UCSD-AML1 (cell line): ENCODE results near the gene FRZB.

Experiments used
- DNase-seq: peaks from one replicate; lab custom pipeline; 2025; ENCODE audit not compliant: unreplicated experiment; lab: John Stamatoyannopoulos, UW

Gene FRZB

DNA sequence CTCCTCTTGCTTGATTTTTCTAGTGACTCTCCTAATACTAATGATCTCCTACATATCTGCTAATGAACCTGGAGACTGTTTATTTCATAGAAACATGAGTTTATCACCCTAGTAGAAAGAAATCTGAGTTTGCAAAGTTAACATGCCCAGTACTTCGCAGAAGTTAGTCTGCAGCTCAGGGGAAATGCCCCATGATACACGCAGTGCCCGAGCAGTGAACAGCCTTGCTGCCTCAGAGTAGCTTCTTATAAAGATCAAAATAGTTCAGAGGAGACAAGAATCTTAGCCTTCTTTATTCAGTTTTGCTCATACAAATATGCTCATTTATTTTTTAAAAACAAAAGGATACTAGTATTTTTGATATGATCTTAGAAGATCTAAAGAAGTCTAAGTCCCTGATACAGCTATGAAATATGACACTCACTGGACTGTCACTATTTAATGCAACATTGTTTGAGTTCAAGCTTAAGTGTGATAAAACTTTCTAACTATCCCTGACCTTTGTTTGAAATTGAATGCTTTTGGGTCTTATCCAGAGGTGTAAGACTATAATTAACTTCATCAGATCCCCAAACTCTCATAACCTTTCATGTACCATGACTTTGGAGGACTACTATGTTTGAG is 20.5 kb downstream of the FRZB start:
- no peak for DNase-seq

GRCh38 chr2:182836451-182836850 is 30.0 kb downstream of the FRZB start:
- DNase-seq = no peak

- DNase-seq = no peak
Observed at GRCh38 chr2:182834293-182834692, 32.1 kb downstream of the FRZB start.

- no peak for DNase-seq
Observed at GRCh38 chr2:182833084-182833854, 33.2 kb downstream of the FRZB start.

GRCh38 chr2:182831921-182832320 is 34.5 kb downstream of the FRZB start:
- DNase-seq = no peak

DNA sequence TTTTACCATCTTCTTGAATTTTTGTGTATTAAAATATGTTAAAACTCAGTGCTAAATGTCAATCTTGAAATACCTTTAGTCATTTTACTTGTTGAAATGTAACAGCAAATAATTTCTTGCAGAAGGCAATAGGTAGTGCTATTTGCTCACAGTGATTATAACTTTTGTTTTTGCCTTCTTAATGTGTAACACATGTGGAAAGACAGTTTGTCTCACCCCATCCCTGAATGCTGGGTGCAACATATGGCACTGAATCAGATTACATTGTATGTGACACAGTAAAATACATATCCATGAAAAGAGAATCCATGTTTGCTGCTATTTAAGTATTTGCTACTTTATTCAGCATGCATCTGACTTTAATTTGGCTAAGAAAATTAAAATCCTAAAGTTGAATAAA is 35.3 kb downstream of the FRZB start:
- no peak for DNase-seq

DNA sequence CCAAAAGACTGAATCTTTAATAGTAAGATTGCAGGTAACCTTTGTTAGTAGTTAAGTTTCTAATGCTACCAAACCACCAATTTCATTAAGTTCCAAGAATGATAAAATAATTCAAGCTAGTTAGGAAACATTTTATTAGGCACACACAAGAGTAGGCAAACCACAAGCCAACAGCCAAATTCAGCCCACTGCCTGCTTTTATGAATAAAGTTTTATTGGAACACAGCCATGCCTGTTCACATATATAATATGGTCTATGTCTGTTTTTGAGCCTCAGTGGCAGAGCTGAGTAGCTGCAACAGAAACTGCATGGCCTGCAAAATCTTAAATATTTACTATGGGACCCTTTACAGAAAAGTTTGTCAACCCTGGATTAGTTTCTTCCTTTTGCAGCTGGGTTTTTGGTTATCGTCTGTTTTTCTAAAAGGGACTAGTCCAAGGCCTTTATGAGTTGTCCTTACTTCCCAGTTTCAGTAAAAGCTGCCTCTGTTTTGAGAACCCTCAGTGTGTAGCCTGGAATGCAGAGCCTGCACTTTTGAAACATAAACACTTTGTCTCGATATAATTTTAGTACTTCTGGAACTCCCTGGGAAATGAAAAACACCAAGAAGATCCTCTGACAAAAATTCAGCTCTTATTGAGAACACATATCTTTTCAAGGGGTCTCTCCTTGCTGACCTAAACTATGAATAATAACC is 39.1 kb downstream of the FRZB start:
- no peak for DNase-seq

DNA sequence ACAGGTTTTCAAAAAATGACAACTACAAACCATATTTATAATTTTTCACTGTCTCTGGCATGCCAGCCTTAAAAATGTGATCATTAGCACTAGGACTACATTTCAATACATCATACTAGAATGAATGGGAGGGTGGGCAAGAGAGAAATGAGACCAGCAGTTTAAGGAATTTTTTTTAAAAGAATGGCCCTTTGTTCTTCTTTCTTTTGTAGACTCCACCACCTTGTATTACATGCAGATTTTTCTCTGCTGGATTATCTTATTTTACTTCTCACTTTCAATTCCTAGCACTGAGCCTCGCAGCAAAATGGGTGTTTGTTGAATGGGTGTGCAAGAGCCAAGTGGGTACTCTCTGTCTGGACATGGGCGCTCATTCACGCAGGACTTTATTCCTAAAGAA is 39.9 kb downstream of the FRZB start:
- no peak for DNase-seq

DNA sequence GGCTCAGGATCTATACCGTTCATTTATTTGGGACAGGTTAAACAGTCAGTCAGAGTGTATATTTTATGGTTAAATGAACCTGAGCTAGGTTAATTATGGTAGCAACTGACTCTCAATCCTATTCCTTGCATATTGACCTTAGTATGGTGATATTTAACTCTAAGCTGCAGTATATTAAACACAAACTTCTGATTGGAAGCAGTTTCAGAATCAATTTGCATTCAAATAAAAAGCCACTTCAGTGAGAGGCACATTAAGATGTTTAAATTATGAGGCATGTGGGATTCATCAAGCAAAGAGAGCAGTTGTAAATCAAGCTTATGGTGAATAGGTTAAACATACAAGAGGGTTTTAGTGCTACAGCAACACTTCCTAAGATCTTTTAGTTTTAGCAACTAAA is 40.4 kb downstream of the FRZB start:
- DNase-seq = no peak

GRCh38 chr2:182824767-182825158 is 41.7 kb downstream of the FRZB start:
- no peak for DNase-seq

DNA sequence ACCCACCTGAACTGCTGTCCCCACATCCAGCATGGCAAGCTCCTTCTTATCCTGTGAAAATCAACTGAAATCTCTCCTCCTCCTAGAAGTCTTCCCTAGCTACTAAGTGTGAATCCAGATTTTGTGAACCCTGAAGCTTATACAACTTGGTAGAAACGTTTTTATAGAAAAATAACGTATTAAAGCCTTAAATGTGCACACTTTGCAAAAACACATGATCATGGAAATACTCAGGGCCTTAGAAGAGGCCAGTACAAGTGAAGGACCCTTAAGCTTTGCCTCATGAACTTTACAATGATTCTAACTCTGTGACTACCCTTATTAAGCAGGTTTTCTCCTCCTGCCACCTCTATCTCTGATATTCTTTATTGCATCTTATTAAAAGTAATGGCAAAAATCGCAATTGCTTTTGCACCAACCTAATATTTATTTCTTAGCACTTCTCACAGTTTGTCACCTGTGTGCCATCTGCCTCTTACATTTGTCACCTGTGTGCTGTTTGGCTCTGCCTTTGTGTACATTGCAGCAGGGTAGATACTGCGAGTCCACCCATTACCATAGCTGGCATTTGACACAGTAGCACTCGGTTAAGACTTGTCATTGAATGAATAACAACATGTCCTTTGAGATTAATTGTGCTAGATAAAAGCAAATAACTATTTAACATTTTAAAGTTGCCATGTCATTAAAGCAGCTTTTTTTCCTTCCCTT is 42.2 kb downstream of the FRZB start:
- no peak for DNase-seq

GRCh38 chr2:182822733-182823132 is 43.7 kb downstream of the FRZB start:
- no peak for DNase-seq

DNA sequence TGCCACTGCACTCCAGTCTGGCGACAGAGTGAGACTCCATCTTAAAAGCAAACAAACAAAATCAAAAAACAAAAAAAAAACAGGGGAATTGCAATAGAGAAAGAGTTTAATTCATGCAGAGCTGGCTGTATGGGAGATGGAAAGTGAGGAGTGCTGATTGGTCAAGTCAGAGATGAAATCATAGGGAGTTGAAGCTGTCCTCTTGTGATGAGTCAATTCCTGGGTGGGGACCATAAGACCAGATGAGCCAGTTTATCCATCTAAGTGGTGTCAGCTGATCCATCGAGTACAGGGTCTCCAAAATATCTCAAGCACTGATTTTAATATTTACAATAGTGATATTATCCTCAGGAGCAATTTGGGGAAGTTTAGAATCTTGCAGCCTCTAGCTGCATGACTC is 45.3 kb downstream of the FRZB start:
- DNase-seq = no peak

DNA sequence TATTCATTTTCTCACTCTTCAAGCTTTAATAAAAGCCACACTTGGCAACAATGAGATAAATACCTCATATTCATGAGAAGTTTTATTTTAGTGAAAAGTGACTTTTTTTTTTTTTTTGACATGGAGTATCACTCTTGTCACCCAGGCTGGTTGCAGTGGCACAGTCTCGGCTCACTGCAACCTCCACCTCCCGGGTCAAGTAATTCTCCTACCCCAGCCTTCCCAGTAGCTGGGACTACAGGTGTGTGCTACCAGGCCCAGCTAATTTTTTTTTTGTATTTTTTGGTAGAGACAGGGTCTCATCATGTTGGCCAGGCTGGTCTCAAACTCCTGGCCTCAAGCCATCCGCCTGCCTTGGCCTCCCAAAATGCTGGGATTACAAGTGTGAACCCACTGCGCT is 47.0 kb downstream of the FRZB start:
- no peak for DNase-seq

DNA sequence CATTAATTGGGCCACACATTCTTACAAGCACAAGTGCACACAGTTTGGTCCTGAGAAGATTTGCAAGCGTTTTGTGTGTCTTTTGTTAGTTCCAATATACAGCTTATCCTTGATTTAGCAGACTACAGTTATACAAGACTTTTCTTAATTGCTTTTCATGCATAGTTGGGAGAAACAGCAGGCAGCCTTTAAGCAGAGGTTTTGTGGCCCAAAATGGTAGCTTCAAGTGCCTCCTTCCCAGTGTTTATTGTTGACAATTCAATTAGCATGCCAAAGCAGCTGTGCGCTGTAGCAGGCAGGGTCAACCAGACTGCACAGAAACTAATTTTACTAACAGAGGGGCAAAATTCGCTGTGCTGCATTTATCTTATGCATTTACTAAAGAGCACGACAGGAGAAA is 47.5 kb downstream of the FRZB start:
- DNase-seq = no peak

DNA sequence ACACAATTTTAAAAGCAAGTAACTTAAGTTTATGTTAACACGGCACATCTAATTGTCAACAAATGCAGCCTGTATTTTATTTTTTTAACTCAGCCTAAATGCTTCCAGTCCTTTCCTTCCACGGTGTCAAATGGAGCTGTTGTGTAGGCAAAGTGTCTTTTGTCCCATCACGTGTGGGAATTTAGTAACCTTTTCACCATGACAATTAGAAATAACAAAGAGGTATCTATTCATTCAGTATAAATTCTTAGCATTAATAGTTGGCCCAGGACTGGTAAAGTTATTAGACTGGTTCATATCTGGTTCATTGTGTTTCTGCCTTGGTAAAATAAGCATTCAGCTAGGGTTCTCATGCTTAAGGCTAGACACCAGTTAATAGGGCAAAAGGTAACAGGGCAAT is 47.9 kb downstream of the FRZB start:
- no peak for DNase-seq

DNA sequence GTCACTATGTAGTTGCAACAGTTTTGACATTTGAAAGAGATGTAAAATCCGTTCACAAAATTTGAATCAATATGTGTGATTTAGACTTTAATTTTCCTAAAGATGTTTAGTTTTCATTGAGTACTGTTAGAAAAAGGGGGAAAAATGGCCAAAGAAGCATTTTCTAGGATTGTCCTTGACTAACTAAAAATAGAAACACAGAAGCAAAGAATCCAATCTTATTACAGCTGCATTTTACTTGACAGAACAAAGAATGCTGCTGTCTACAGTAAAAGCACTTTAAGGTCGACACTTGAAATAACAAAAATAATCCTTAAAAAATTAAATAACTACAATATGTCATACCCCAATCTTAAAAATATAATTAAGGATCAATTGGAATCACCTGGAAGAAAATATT is 48.9 kb downstream of the FRZB start:
- no peak for DNase-seq

- DNase-seq = no peak
Observed at GRCh38 chr2:182816866-182817265, 49.6 kb downstream of the FRZB start.

GRCh38 chr2:182814804-182815203 is 51.6 kb downstream of the FRZB start:
- peak; percentile 7 for DNase-seq

DNA sequence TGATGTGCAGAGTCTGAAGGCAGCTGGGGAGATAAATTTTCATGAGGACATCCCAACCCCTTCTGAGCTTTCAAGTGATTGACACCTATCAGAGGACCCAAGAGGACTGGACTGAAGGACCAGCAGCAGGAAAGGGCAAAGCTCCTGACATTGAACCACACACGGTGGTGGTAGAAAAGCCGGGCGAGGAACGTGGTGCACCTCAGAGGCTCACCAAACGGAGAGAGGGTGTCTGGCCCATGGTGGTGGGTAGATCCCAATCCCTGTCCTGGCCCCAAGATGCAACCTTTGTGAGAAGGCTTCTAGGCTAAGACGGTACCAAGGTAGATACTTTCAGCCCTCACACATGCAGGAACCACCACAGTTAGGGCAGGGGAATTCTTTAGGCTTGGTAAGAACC is 52.1 kb downstream of the FRZB start:
- DNase-seq = no peak

DNA sequence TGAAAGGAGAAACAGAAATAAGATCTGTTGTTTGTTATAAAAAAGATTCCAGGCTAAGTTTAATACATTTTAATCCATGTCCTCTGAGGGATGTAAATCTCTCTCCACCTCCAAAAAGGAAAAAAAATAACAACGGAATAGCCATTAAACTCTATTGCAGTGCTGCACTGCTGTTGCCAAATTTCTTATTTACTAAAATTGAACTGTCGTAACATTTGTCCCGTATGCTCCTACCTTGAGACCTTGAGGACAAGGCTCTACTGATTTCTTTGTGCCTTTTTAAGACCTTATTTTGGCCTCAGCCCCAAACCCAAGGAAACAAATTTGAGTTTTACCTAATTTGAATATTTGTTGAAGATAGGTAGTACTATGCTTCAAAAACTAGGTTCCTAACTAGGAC is 56.4 kb downstream of the FRZB start:
- no peak for DNase-seq

DNA sequence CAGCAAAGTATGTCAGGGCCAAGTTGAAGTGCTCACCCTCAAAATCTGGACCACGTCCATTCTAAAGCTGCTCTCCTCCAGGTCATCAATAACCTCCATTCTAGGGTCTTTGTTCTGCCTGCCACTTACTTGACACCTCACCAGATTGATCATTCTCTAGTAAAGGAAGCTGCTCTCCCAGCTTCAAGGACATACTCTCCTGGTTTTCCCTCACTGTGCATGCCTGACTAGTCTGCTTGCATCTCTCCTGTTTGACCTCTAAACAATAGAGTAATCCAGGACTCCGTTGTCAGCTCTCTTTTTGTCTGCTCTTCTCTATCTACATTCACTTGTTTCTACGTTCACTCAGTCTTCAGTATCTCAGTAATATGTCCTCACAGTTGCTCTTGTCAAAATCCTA is 59.1 kb downstream of the FRZB start:
- no peak for DNase-seq
